Activated B cell treated with CpG ODN at 0.5 μM for 24 hours (primary cell): Measurements from ENCODE around the gene CHST9. TPM values are rescaled to one million over a fixed set of nuclear protein-coding genes. Genes with fewer than 3 reads are reported as not detected.

Source experiments
- ATAC-seq: fragments of 200-7000 bp; cut with Tn5 transposase; one replicate; pipeline ENCODE4 v1.10.0; 2021; ENCODE audit warnings: low read depth, mild to moderate bottlenecking, moderate library complexity
- CTCF ChIA-PET: fragments of 350-600 bp; sonication (Branson Sonifier 250); formaldehyde crosslinking; loops from one replicate; lab custom pipeline; 2021; ENCODE audit warnings: antibody characterized with exemption; lab: Charles Lee
- POLR2A ChIA-PET: fragments of 350-600 bp; sonication (Branson Sonifier 250); formaldehyde crosslinking; loops from one replicate; lab custom pipeline; 2021; ENCODE audit warnings: antibody characterized with exemption; lab: Charles Lee
- DNase-seq: peaks from one replicate; pipeline ENCODE4 v3.0.0; 2022
- H3K27ac Mint-ChIP-seq: one replicate; pipeline ENCODE4 v1.8.0; 2020; ENCODE audit warnings: mixed read lengths
- H3K27me3 Mint-ChIP-seq: one replicate; pipeline ENCODE4 v1.8.0; 2021; ENCODE audit warnings: mixed read lengths
- H3K36me3 Mint-ChIP-seq: one replicate; pipeline ENCODE4 v1.8.0; 2021; ENCODE audit warnings: low read depth, mixed read lengths
- H3K4me1 Mint-ChIP-seq: one replicate; pipeline ENCODE4 v1.8.0; 2021; ENCODE audit warnings: mixed read lengths
- H3K4me3 Mint-ChIP-seq: one replicate; pipeline ENCODE4 v1.8.0; 2020; ENCODE audit warnings: mild to moderate bottlenecking, mixed read lengths
- H3K9me3 Mint-ChIP-seq: one replicate; pipeline ENCODE4 v1.8.0; 2020; ENCODE audit warnings: mixed read lengths
- CTCF ChIP-seq: fragments of 200-600 bp; IDR thresholded peaks from one replicate; pipeline ENCODE4 v1.8.0; 2022; ENCODE audit warnings: antibody characterized with exemption, mild to moderate bottlenecking
- intact Hi-C: fragments of 100-400 bp; cut with micrococcal nuclease; formaldehyde crosslinking; loops from one replicate; pipeline ENCODE4 v1.15.1; 2024
- total RNA-seq: library from RNA; stranded (reverse); gene quantifications from 2 replicates; pipeline ENCODE4 v1.2.3, GENCODE V29; 2022

The CHST9 gene
- total RNA-seq, 1 donor from 2014 or later = not detected

- intact Hi-C loops = no loop called here
- POLR2A ChIA-PET = no interaction called here
These were observed 284.1 kb downstream of the CHST9 start for GRCh38 chr18:26901020-26901419.

GRCh38 chr18:26894426-26894825 lies 290.7 kb downstream of the CHST9 start:
- no peak for TF ChIP-seq CTCF
- ChIA-PET POLR2A (no interaction called here), CTCF (no interaction called here)
- H3K36me3 Mint-ChIP-seq = no peaks in the 10 kb centered on the region
- intact Hi-C loops = no loop called here
- H3K4me1 Mint-ChIP-seq = no peaks in the 10 kb centered on the region
- DNase-seq (no peak), ATAC-seq (no peak)
- no peaks in the 10 kb centered on the region for H3K27me3 Mint-ChIP-seq
- H3K4me3 Mint-ChIP-seq = no peak overlapping the region
- no peak overlapping the region for H3K27ac Mint-ChIP-seq
- no peaks in the 10 kb centered on the region for H3K9me3 Mint-ChIP-seq

More at GRCh38 chr18:26901020-26901419, 284.1 kb downstream of the CHST9 start:
- H3K27ac Mint-ChIP-seq = no peak overlapping the region
- no peaks in the 10 kb centered on the region for H3K36me3 Mint-ChIP-seq
- H3K4me1 Mint-ChIP-seq = no peaks in the 10 kb centered on the region
- no peaks in the 10 kb centered on the region for H3K27me3 Mint-ChIP-seq
- H3K4me3 Mint-ChIP-seq = no peak overlapping the region
- DNase-seq = no peak
- no peak for TF ChIP-seq CTCF
- ATAC-seq = no peak
- peaks cover 3% of the 10 kb centered on the region for H3K9me3 Mint-ChIP-seq
- CTCF ChIA-PET = no interaction called here

GRCh38 chr18:26893996-26894395 lies 291.1 kb downstream of the CHST9 start:
- no peaks in the 10 kb centered on the region for H3K4me1 Mint-ChIP-seq
- intact Hi-C loops = no loop called here

GRCh38 chr18:26888259-26888658 lies 296.8 kb downstream of the CHST9 start:
- ChIA-PET CTCF (no interaction called here), POLR2A (no interaction called here)
- ATAC-seq (no peak), DNase-seq (no peak)
- no peaks in the 10 kb centered on the region for H3K27me3 Mint-ChIP-seq
- H3K4me3 Mint-ChIP-seq = no peak overlapping the region
- intact Hi-C loops = no loop called here
- no peak for TF ChIP-seq CTCF
- H3K9me3 Mint-ChIP-seq = no peaks in the 10 kb centered on the region
- no peak overlapping the region for H3K27ac Mint-ChIP-seq
- no peaks in the 10 kb centered on the region for H3K36me3 Mint-ChIP-seq
- H3K4me1 Mint-ChIP-seq = no peaks in the 10 kb centered on the region

More at GRCh38 chr18:26893996-26894395, 291.1 kb downstream of the CHST9 start:
- ChIA-PET POLR2A (no interaction called here), CTCF (no interaction called here)
- Mint-ChIP-seq H3K27me3 (no peaks in the 10 kb centered on the region), H3K9me3 (no peaks in the 10 kb centered on the region), H3K4me3 (no peak overlapping the region), H3K36me3 (no peaks in the 10 kb centered on the region), H3K27ac (no peak overlapping the region)
- no peak for TF ChIP-seq CTCF
- ATAC-seq = no peak
- DNase-seq = no peak

GRCh38 chr18:26875040-26875654 lies 310.0 kb downstream of the CHST9 start:
- ATAC-seq = no peak
- Mint-ChIP-seq H3K4me3 (no peak overlapping the region), H3K9me3 (no peaks in the 10 kb centered on the region), H3K27me3 (no peaks in the 10 kb centered on the region), H3K36me3 (no peaks in the 10 kb centered on the region), H3K4me1 (no peaks in the 10 kb centered on the region), H3K27ac (no peak overlapping the region)
- ChIA-PET POLR2A (no interaction called here), CTCF (no interaction called here)
- no peak for TF ChIP-seq CTCF
- DNase-seq = no peak
- intact Hi-C loops = no loop called here
